ENCODE measurements around the gene ACSM5. TPM values are rescaled to one million over a fixed set of nuclear protein-coding genes. Genes with fewer than 3 reads are reported as not detected.

Gene ACSM5
- total and polyA plus RNA-seq, 2 of the 8 experiments (the other 6 are each of a cell fraction or from before 2014, with no cell fraction given): not detected

DNA sequence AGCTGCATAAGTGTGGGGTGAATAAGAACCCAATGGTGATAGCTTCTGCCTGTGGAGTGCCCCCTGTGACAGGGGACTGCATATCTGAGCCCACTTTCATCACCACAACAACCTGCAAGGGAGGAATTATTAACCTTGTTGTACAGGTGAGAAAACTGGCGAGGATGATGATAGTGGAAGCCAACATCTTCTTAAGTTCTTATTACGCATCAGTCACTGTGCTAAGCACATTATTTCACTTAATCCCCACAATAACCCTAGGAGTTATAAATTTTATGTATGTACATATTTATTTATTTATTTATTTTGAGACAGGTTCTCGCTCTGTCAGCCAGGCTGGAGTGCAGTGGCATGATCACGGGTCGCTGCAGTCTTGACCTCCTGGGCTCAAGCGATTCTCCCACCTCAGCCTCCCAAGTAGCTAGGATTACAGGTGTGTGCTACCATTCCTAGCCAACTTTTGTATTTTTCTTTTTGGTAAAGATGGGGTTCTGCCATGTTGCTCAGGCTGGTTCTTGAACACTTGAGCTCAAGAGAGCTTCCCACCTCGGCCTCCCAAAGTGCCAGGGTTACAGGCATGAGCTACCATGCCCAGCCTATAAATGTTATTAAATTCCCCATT is 12.4 kb upstream of the ACSM5 start:
- no peaks in the 10 kb centered on the region for H3K23me2 ChIP-seq (ENCODE audit: low read depth, low read length)
- no peak overlapping the region; the same call in 1 of the 2 replicates for H4K8ac ChIP-seq (ENCODE audit: extremely low read depth, insufficient read depth, low read length)
- H3K4me1 ChIP-seq (replicated peaks in 1 of 4; ENCODE audit: control insufficient read depth in 3 of 4, insufficient read depth in 4 of 4, low read length in 3 of 4): peaks cover 0 to 1% (median 0%) of the 10 kb centered on the region in 4 experiments; a peak in 1 of 7 replicates
- H2BK5ac ChIP-seq (ENCODE audit: low read depth, low read length): no peak overlapping the region
- FAIRE-seq (no peak), DNase-seq (ENCODE audit: low read depth in 1 of 2, low spot score in 2 of 2) (no peak)
- H3K79me2 ChIP-seq (ENCODE audit: control insufficient read depth in 1 of 2, insufficient read depth in 2 of 2, low read length in 2 of 2): no peaks in the 10 kb centered on the region
- no peak overlapping the region for H3K23ac ChIP-seq (ENCODE audit: insufficient read length)
- no peak overlapping the region for H3K56ac ChIP-seq (replicated peaks; ENCODE audit: insufficient read length, low read depth, low read length)
- no peak overlapping the region for H3K4ac ChIP-seq (replicated peaks; ENCODE audit: insufficient read length, low read depth, low read length)
- H2AK5ac ChIP-seq (ENCODE audit: low read depth, low read length): no peak overlapping the region
- H2BK20ac ChIP-seq (ENCODE audit: low read length): no peak overlapping the region
- no peak overlapping the region for H3K14ac ChIP-seq (ENCODE audit: insufficient read length)
- H3K79me1 ChIP-seq (ENCODE audit: low read depth, low read length): no peaks in the 10 kb centered on the region
- no peaks in the 10 kb centered on the region for H3K9me3 ChIP-seq (ENCODE audit: insufficient read depth in 2 of 2, low read depth in 1 of 2, low read length in 1 of 2)
- no peaks in the 10 kb centered on the region for H4K20me1 ChIP-seq (replicated peaks in 1 of 2; ENCODE audit: control insufficient read depth in 1 of 2, insufficient read depth in 2 of 2, low read length in 2 of 2)
- H4K91ac ChIP-seq (replicated peaks; ENCODE audit: insufficient read length, low read length): no peak overlapping the region
- TF ChIP-seq, protein P1, sequence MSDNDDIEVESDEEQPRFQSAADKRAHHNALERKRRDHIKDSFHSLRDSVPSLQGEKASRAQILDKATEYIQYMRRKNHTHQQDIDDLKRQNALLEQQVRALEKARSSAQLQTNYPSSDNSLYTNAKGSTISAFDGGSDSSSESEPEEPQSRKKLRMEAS (IDR thresholded peaks at IDR 0.05): no peak
- TF ChIP-seq JUND (IDR thresholded peaks at IDR 0.05; ENCODE audit: low read length) (no peak), ZNF274 (IDR thresholded peaks at IDR 0.05; ENCODE audit: borderline replicate concordance, extremely low read depth, low read length) (no peak), POU5F1 (IDR thresholded peaks at IDR 0.05; ENCODE audit: low read depth, low read length) (no peak), TEAD4 (IDR thresholded peaks at IDR 0.05; ENCODE audit: low read depth, low read length) (no peak), TAF7 (optimal IDR thresholded peaks at IDR 0.05; ENCODE audit: borderline replicate concordance, low read depth, low read length) (no peak), SRF (IDR thresholded peaks at IDR 0.05; ENCODE audit: low read depth, low read length) (no peak)
- TF ChIP-seq, protein P2, sequence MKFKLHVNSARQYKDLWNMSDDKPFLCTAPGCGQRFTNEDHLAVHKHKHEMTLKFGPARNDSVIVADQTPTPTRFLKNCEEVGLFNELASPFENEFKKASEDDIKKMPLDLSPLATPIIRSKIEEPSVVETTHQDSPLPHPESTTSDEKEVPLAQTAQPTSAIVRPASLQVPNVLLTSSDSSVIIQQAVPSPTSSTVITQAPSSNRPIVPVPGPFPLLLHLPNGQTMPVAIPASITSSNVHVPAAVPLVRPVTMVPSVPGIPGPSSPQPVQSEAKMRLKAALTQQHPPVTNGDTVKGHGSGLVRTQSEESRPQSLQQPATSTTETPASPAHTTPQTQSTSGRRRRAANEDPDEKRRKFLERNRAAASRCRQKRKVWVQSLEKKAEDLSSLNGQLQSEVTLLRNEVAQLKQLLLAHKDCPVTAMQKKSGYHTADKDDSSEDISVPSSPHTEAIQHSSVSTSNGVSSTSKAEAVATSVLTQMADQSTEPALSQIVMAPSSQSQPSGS (IDR thresholded peaks at IDR 0.05; ENCODE audit: low read length): no peak
- H2BK15ac ChIP-seq (ENCODE audit: low read length): no peak overlapping the region
- no peak overlapping the region for H3K4me3 ChIP-seq (ENCODE audit: extremely low read depth in 1 of 4, insufficient read depth in 2 of 4, low read depth in 3 of 4, low read length in 4 of 4)
- no peak overlapping the region for H2AFZ ChIP-seq (ENCODE audit: low read length)
- POLR2A ChIA-PET (ENCODE audit: partially characterized antibody): no interaction called here
- no peak overlapping the region for H2BK12ac ChIP-seq (ENCODE audit: low read depth, low read length)
- no peak overlapping the region for H2BK120ac ChIP-seq (replicated peaks; ENCODE audit: low read depth, low read length)
- no peak overlapping the region for H3K27ac ChIP-seq (ENCODE audit: low read depth, low read length)
- no peak overlapping the region for H3K18ac ChIP-seq (ENCODE audit: extremely low read depth, low read length)
- no peaks in the 10 kb centered on the region for H3K36me3 ChIP-seq (ENCODE audit: control insufficient read depth in 2 of 4, insufficient read depth in 4 of 4, low read length in 3 of 4)
- no peak overlapping the region for H3K9ac ChIP-seq (replicated peaks in 1 of 4; ENCODE audit: extremely low read depth in 1 of 4, low read depth in 3 of 4, low read length in 3 of 4)
- no peak overlapping the region for H4K5ac ChIP-seq (ENCODE audit: insufficient read length, low read depth, low read length)
- WGBS, 2 experiments (ENCODE audit: extremely low coverage in 1 of 2, insufficient coverage in 1 of 2, insufficient read length in 1 of 2, insufficient replicate concordance in 2 of 2, low coverage in 1 of 2, low lambda C conversion rate in 2 of 2, missing lambda C conversion rate in 1 of 2): 93% methylated on average over 7 of the region's 7 CpGs; no CpG with 5 or more reads in 1 of the 2 experiments
- CTCF ChIA-PET (ENCODE audit: partially characterized antibody): interaction anchor here (1.0 to 5.3 kb wide), 2 partner anchors 12 to 59 kb away, joined by 3 to 41 read pairs; no protein-coding TSS in a partner anchor
- H3K27me3 ChIP-seq (replicated peaks in 1 of 4; ENCODE audit: control insufficient read depth in 3 of 4, extremely low read depth in 1 of 4, insufficient read depth in 3 of 4, low read length in 3 of 4): no peaks in the 10 kb centered on the region
- no peak overlapping the region for H3K4me2 ChIP-seq (ENCODE audit: insufficient read depth in 1 of 2, low read depth in 2 of 2, low read length in 2 of 2)
